GM19238 (cell line): ENCODE data around the gene FAM114A1.
"Not testable (repeated sequence)": the region's sequence is repeated elsewhere in the genome, so short reads cannot be mapped to it uniquely, and the experiment has no call there.

Experiments
- DNase-seq: peaks from one replicate; pipeline ENCODE4 v3.0.0; 2011; ENCODE audit warnings: low spot score; ENCODE audit not compliant: insufficient read length

The FAM114A1 gene

DNA sequence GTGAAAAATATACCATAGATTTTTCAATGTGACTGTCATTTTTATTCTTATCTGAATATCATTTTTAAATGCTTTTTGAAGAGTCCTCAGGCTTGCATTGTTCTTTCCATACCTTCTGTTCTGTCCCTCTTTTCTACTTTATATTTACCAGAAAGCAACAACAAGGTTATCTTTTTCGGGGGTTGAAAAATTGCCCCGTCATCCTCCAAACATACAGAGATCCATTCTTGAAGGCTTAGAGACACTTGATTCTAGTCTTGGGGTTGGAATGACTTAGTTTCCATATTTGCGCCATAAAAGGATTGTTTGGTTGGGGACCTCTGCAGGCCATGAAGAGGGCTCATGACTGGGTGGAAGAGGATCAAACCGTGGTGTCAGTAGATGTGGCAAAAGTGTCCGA, 63.5 kb downstream of the FAM114A1 start:
- DNase-seq = no peak

DNA sequence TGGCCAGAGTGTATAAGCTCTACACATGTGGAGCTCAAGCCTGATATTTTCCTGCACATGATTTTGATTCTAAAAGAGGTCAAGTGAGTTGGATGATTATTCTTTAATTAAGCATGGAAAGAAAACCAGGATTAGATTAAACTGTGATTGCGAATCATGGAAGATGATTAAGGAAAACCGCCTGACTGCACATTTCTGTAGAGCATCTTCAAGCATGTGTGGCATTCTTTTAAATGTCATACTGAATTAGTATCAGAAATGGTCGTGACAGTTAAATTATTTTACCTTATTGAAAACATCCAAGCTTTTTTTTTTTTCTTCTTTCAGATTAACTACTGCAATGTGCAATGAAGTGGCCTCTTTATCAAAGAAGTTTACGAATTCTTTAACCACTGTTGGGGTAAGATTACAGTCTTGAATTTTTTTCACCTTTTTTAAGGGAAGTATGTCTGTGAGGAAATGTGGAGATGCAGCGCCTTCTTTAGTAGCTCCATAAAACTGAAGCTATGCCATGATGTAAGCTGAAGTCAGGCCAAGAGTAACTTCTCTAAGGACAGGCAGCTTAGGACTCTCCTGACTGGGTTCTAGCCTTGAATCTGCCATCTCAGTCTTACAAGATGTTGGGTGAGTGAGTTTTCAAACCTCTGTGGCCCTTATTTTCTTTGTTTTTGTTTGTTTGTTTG, 67.9 kb downstream of the FAM114A1 start:
- DNase-seq = no peak

DNA sequence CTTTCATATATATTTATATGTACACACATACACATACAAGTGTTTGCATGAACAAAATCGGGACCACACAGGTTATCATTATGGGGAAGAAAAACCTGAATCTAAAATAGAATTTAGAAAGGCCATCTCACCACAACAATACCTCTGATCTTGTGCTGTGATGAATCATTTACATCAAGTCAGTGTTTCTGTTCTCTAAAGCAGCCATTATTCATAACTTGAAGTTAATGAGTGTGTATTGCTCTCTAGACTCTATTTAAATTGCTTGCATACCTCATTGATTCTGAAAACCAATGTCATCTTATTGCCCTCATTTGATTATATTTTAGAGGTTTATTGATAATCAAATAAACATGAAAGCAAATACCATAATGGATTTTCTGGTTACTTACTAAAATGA, 71.6 kb downstream of the FAM114A1 start:
- peak; percentile 27 for DNase-seq

DNA sequence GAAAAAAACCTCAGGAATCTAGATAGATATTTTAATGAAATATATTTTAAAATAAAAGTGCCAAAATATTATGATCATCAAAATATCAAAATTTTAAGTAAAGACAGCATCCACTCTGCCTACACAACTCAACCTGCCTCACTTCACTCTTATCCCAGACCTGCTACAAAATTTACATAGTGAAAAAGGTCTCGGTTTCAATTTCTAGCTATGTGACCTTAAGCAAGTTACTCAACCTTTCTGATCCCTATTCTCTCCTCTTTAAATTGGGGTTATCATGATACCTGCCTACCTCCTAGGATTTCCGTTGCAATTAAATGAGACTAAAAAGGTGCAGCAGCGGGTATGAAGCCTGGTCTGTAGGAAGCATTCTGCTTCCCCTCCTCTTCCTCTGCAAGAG, 72.9 kb downstream of the FAM114A1 start:
- no peak for DNase-seq

DNA sequence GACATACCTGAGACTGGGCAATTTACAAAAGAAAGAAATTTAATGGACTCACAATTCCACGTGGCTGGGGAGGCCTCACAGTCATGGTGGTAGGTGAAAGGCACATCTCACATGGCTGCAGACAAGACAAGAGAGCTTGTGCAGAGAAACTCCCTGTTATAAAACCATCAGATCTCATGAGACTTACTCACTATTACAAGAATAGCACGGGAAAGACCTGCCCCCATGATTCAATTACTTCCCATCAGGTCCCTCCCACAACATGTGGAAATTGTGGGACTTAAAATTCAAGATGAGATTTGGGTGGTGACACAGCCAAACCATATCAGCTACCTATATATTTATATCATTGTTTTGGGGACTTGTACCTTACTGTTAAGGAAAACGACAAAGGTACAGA, 74.3 kb downstream of the FAM114A1 start:
- not testable (repeated sequence) for DNase-seq

DNA sequence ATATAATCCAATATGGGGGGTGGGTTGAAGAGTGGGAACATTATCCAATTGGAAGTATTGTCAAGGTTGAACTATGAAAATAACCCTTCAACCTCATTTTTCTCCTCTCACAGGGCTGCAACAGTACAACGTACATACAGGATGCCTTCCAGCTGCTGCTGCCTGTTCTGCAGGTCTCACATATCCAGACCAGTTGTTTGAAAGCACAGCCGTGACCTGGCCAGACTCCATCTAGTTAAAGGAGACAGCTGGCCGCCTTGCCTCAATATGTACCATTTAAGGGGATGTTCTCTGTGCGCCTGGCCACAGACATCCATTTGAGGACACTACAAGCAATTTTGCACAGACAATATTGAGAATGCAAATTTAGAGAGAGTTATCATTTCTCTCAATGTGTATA, 75.7 kb downstream of the FAM114A1 start:
- DNase-seq = no peak

GRCh38 chr4:38944440-38944839, 76.8 kb downstream of the FAM114A1 start:
- no peak for DNase-seq

DNA sequence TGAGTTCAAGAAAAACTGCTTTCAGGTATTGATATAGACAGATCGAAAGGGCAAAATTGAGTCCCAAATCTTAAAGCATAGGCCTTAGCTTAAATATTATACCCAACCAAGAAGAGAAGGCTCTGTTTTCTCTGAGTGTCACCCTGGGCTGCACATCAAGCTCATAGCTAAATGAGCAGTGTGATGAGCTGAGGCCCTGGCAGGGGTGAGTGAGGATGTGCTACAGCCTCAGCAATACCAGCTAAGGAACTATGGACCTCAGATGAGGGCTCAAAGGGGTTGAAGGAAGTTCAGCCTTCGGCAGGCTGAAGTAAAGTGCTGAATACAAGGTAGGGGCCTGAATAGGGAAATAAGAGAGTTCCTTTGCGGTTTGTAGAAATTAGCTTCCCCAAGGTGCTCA, 79.3 kb downstream of the FAM114A1 start:
- no peak for DNase-seq

- DNase-seq = no peak
Observed at GRCh38 chr4:38948551-38948950, 80.9 kb downstream of the FAM114A1 start.

- DNase-seq = no peak
Observed at GRCh38 chr4:38949411-38950051, 81.9 kb downstream of the FAM114A1 start.

DNA sequence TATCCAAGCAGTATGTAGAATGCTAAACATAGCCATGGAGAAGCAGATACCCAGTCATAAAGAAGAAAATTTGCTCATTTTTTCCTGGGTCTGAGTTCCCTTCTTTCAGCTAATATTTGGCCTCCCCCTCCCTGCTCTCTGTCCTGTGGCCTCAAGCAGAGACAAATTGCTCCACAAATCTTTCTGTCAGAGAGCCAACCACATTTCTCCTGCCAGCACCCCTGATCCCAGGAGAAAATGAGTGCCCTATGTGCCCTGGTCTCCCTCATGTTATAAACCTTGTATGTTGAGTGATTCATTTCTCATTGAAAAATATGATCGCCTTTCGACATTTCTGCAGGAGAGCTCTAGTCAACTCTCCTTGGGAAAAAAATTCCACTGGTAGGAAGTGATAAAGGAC, 82.6 kb downstream of the FAM114A1 start:
- DNase-seq = no peak

DNA sequence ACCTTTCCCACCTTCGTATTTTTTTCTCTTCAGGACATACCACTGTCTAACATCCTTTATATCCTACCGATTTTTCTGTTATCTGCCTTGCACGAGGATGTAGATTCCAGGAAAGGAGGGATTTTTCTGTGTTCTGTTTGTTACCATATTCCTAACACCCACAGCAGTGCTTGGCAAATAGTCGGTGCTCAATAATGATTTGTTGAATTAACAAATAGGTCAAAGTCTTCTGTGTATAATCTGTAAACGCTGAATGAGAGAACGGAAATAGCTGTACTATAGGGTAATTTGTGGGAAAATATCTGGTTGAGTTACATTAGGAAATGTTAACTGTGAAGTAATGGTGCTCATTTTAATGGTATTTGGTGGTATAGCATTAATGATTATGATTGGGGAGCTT, 83.1 kb downstream of the FAM114A1 start:
- no peak for DNase-seq

DNA sequence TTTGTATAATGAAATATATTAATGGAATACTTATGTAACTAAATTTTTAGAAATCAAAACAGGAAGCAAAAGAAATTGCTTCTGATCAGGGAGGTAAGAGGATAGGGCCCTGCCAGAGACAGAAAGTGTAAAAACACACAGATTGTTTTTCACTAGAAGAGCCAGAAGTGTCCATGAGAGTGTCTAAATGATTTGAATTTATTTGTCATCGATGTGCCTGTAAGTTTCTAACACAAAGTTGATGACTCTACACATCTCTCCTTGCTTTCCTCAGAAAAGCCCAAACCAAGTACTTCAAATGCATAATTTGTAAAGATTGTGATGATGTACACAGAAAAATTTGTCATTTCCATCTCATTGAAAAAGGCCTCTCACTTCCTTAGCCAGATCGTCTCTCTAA, 84.0 kb downstream of the FAM114A1 start:
- DNase-seq = no peak

DNA sequence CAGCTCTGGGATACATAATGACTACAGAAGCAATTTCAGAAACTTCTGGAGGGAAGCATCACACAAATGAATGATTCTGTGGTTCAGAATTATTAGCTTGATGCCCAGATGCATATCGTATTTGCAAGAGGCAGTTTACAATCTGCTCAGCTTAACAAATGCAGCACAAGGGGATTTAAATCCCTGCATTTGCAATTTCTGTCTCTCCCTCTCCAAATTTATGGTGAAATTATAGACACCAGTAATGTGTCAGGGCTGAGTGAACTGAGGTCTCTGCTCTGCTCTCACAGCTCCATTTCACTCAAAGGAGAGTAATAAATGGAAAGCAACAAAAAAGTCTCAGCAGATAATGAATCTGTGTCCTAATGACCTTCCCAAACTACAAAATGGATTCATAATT, 84.4 kb downstream of the FAM114A1 start:
- no peak for DNase-seq

DNA sequence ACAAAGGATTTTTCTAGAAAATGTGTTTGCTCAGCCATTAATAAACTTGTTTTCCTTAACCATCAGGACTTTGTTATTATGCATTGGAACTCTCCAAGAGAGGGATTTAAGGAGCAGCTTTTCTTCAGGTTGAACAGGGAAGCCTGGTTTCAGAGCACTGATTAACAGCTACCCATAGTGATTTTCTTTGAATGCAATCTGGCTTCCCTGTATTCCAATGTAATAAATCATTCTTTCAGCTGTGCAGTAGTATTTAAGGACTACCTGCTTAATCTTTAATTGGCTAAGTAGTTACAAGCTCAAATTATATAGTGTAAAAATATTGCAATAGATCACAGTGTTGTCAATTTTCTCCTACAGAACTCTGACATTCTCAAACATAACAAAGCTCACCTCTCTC, 87.1 kb downstream of the FAM114A1 start:
- DNase-seq = no peak

- no peak for DNase-seq
Observed at GRCh38 chr4:38955957-38956356, 88.4 kb downstream of the FAM114A1 start.

GRCh38 chr4:38957261-38957815, 89.7 kb downstream of the FAM114A1 start:
- DNase-seq = no peak

DNA sequence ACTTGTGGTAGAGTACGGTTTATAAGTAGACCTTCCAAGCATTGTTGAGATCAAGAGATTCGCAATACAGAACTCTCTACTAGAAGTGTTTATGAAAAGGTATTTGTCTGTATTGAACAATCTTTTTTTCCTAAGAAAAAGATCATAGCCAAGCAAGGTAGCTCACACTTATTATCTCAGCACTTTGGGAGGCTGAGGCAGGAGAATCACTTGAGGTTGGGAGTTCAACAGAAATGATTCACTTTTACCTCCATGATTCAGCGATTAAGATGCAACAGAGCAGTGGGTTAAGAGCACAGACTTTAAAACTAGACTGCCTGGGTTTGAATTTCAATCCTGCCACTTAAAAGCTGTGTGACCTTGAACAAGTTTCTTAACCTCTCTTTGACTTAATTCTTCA, 90.3 kb downstream of the FAM114A1 start:
- no peak for DNase-seq

GRCh38 chr4:38958453-38959190, 91.0 kb downstream of the FAM114A1 start:
- no peak for DNase-seq

DNA sequence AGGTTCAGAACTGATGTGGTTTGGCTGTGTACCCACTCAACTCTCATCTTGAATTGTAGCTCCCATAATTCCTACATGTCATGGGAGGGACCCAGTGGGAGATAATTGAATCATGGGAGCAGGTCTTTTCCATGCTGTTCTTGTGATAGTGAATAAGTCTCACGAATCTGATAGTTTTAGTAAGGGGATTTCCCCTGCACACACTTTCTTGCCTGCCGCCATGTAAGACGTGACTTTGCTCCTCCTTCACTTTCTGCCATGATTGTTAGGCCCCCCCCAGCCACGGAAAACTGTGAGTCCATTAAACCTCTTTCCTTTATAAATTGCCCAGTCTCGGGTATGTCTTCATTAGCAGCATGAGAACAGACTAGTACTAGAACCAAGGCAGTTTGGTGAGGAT, 91.6 kb downstream of the FAM114A1 start:
- DNase-seq = not testable (repeated sequence)

- DNase-seq = no peak
Observed at GRCh38 chr4:38964942-38965775, 97.6 kb downstream of the FAM114A1 start.
